GM12891 (cell line): ENCODE measurements around the gene SLC35A3.

Experiments
- PAX5 ChIP-seq: IDR thresholded peaks from 2 replicates; pipeline ENCODE4 v1.6.1; 2011; ENCODE audit warnings: low read length, moderate library complexity, mild to moderate bottlenecking; ENCODE audit not compliant: insufficient read depth, severe bottlenecking
- POLR2A ChIP-seq: IDR thresholded peaks from 2 replicates; pipeline ENCODE4 v1.6.1; 2011; ENCODE audit warnings: low read depth, low read length, control low read depth
- POLR2AphosphoS5 ChIP-seq: IDR thresholded peaks from 2 replicates; pipeline ENCODE4 v1.6.1; 2011; ENCODE audit warnings: low read depth, low read length, control low read depth
- POU2F2 ChIP-seq: IDR thresholded peaks from 2 replicates; pipeline ENCODE4 v1.6.1; 2011; ENCODE audit warnings: low read depth, mild to moderate bottlenecking, control low read depth, low read length, moderate library complexity
- SPI1 ChIP-seq: IDR thresholded peaks from 2 replicates; pipeline ENCODE4 v1.6.1; 2011; ENCODE audit warnings: low read depth, low read length, control low read depth
- TAF1 ChIP-seq: IDR thresholded peaks from 2 replicates; pipeline ENCODE4 v1.6.1; 2011; ENCODE audit warnings: low read depth, low read length, control low read depth

GRCh38 chr1:100010804-100011203 lies 41.0 kb downstream of the SLC35A3 start:
- TF ChIP-seq POU2F2: no peak
- no peak for TF ChIP-seq POLR2A
- TF ChIP-seq POLR2AphosphoS5: no peak
- TF ChIP-seq TAF1: no peak
- TF ChIP-seq SPI1: no peak
- TF ChIP-seq PAX5: no peak
